ENCODE results near the gene TNS3.

DNA sequence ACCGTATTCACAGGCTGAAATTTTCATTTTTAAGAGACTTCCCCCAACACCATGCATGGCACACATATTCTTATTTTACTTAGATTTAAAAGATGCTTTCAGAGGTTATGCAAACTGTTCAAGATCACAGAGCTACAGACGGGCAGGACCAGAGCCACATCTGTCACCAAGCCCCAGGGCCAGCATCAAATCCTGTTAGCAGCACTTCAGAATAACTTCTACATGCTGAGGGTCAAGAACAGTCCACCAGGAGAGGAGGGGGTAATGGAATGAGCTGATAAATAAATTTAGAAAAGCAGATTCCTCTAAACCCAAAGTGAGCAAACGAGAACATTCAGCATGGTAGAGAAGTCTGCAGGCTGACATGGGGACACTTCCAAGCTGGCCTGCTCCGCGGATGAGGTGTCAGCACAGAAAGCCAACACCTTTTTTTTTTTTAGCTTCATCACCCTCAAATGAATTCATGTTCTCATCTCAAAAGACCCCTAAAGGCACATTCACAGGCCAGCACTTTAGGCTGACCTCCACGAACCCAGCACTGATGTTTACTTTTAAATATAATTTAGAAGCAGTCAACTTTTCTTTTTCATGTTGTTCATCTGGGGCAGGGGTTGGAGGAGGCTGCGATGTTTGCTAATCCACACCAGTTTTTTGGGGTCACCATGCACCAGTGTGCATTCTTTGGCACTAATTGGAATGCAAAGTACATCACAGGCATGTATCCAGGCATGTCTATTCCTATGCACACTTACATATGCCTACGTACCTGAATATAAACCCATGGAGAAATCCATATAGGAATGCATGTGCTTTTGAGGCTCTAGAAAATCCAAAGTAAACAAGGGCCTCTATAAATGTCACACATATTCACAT, 249.0 kb downstream of the TNS3 start:
- TF ChIP-seq, protein P1, sequence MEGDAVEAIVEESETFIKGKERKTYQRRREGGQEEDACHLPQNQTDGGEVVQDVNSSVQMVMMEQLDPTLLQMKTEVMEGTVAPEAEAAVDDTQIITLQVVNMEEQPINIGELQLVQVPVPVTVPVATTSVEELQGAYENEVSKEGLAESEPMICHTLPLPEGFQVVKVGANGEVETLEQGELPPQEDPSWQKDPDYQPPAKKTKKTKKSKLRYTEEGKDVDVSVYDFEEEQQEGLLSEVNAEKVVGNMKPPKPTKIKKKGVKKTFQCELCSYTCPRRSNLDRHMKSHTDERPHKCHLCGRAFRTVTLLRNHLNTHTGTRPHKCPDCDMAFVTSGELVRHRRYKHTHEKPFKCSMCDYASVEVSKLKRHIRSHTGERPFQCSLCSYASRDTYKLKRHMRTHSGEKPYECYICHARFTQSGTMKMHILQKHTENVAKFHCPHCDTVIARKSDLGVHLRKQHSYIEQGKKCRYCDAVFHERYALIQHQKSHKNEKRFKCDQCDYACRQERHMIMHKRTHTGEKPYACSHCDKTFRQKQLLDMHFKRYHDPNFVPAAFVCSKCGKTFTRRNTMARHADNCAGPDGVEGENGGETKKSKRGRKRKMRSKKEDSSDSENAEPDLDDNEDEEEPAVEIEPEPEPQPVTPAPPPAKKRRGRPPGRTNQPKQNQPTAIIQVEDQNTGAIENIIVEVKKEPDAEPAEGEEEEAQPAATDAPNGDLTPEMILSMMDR (IDR thresholded peaks at IDR 0.05) = no peak
- TF ChIP-seq, protein P2, sequence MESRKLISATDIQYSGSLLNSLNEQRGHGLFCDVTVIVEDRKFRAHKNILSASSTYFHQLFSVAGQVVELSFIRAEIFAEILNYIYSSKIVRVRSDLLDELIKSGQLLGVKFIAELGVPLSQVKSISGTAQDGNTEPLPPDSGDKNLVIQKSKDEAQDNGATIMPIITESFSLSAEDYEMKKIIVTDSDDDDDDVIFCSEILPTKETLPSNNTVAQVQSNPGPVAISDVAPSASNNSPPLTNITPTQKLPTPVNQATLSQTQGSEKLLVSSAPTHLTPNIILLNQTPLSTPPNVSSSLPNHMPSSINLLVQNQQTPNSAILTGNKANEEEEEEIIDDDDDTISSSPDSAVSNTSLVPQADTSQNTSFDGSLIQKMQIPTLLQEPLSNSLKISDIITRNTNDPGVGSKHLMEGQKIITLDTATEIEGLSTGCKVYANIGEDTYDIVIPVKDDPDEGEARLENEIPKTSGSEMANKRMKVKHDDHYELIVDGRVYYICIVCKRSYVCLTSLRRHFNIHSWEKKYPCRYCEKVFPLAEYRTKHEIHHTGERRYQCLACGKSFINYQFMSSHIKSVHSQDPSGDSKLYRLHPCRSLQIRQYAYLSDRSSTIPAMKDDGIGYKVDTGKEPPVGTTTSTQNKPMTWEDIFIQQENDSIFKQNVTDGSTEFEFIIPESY (IDR thresholded peaks at IDR 0.05; ENCODE audit: borderline replicate concordance, low read depth) = no peak
- TF ChIP-seq TAF1 (IDR thresholded peaks at IDR 0.05; ENCODE audit: borderline replicate concordance, low read depth, low read length) (no peak), EP300 (IDR thresholded peaks at IDR 0.05; ENCODE audit: borderline replicate concordance in 1 of 2, low read depth in 1 of 2, low read length in 1 of 2) (no peak), YY1 (IDR thresholded peaks at IDR 0.05; ENCODE audit: low read depth) (no peak), NRF1 (IDR thresholded peaks at IDR 0.05; ENCODE audit: low read depth, low read length) (no peak), SMC3 (IDR thresholded peaks at IDR 0.05; ENCODE audit: low read depth, low read length) (no peak), POLR2AphosphoS5 (IDR thresholded peaks at IDR 0.05; ENCODE audit: low read depth, low read length) (no peak), USF2 (IDR thresholded peaks at IDR 0.05; ENCODE audit: borderline replicate concordance, low read depth, low read length) (no peak), GABPA (IDR thresholded peaks at IDR 0.05; ENCODE audit: low read depth) (no peak), CHD2 (IDR thresholded peaks at IDR 0.05; ENCODE audit: low read length, partially characterized antibody) (no peak)
- TF ChIP-seq, protein P3, sequence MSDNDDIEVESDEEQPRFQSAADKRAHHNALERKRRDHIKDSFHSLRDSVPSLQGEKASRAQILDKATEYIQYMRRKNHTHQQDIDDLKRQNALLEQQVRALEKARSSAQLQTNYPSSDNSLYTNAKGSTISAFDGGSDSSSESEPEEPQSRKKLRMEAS (IDR thresholded peaks at IDR 0.05; ENCODE audit: low read depth) = no peak
- TF ChIP-seq, protein P4, sequence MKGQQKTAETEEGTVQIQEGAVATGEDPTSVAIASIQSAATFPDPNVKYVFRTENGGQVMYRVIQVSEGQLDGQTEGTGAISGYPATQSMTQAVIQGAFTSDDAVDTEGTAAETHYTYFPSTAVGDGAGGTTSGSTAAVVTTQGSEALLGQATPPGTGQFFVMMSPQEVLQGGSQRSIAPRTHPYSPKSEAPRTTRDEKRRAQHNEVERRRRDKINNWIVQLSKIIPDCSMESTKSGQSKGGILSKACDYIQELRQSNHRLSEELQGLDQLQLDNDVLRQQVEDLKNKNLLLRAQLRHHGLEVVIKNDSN (IDR thresholded peaks at IDR 0.05; ENCODE audit: borderline replicate concordance, low read depth) = no peak

Data from SK-N-SH (cell line).